OCI-LY1 (cell line): Measurements from ENCODE around the gene PRKCZ.

ENCODE experiments used
- CTCF ChIP-seq: fragments of 200-600 bp; sonication (generic), shearing (Covaris generic); IDR thresholded peaks from 2 replicates; pipeline ENCODE4 v1.5.1; 2017; ENCODE audit warnings: mild to moderate bottlenecking, antibody characterized with exemption, low read length, moderate library complexity, mixed read lengths
- EZH2 ChIP-seq: fragments of 200-600 bp; sonication (generic), shearing (Covaris generic); IDR thresholded peaks from 2 replicates; pipeline ENCODE4 v1.8.0; 2017; ENCODE audit warnings: borderline replicate concordance, mixed run types, mild to moderate bottlenecking, antibody characterized with exemption, low read length, moderate library complexity, mixed read lengths

GRCh38 chr1:2107586-2108212 is 57.5 kb downstream of the PRKCZ start:
- TF ChIP-seq CTCF (no peak), EZH2 (no peak)
